Ishikawa (cell line): ENCODE measurements around the gene OGFOD2.

Experiments
- CEBPB ChIP-seq: IDR thresholded peaks from 2 replicates; pipeline ENCODE4 v1.6.1; 2012
- CREB1 ChIP-seq: IDR thresholded peaks from 2 replicates; pipeline ENCODE4 v1.6.1; 2012; ENCODE audit warnings: low read depth
- EGR1 ChIP-seq: IDR thresholded peaks from 2 replicates; pipeline ENCODE4 v1.6.1; 2012
- EP300 ChIP-seq: IDR thresholded peaks from 2 replicates; pipeline ENCODE4 v1.6.1; 2012; ENCODE audit warnings: borderline replicate concordance
- FOXM1 ChIP-seq: IDR thresholded peaks from 2 replicates; pipeline ENCODE4 v1.6.1; 2012; ENCODE audit warnings: low read depth, borderline replicate concordance
- NFIC ChIP-seq: IDR thresholded peaks from 2 replicates; pipeline ENCODE4 v1.6.1; 2012
- RAD21 ChIP-seq: IDR thresholded peaks from 2 replicates; pipeline ENCODE4 v1.6.1; 2012; ENCODE audit warnings: low read depth
- TAF1 ChIP-seq: IDR thresholded peaks from 2 replicates; pipeline ENCODE4 v1.6.1; 2012; ENCODE audit warnings: low read depth, mild to moderate bottlenecking
- TCF12 ChIP-seq: IDR thresholded peaks from 2 replicates; pipeline ENCODE4 v1.6.1; 2012; ENCODE audit warnings: low read depth
- TEAD4 ChIP-seq: IDR thresholded peaks from 2 replicates; pipeline ENCODE4 v1.6.1; 2012
- YY1 ChIP-seq: IDR thresholded peaks from 2 replicates; pipeline ENCODE4 v1.6.1; 2012; ENCODE audit warnings: low read depth
- ZBTB7A ChIP-seq: IDR thresholded peaks from 2 replicates; pipeline ENCODE4 v1.6.1; 2012; ENCODE audit warnings: low read depth
- TF ChIP-seq, protein P1 (sequence below): IDR thresholded peaks from 2 replicates; pipeline ENCODE4 v1.6.1; 2012; ENCODE audit warnings: low read depth, mild to moderate bottlenecking
- TF ChIP-seq, protein P2 (sequence below): IDR thresholded peaks from 2 replicates; pipeline ENCODE4 v1.6.1; 2012
- TF ChIP-seq, protein P3 (sequence below): IDR thresholded peaks from 2 replicates; pipeline ENCODE4 v1.6.1; 2012

The OGFOD2 gene

DNA sequence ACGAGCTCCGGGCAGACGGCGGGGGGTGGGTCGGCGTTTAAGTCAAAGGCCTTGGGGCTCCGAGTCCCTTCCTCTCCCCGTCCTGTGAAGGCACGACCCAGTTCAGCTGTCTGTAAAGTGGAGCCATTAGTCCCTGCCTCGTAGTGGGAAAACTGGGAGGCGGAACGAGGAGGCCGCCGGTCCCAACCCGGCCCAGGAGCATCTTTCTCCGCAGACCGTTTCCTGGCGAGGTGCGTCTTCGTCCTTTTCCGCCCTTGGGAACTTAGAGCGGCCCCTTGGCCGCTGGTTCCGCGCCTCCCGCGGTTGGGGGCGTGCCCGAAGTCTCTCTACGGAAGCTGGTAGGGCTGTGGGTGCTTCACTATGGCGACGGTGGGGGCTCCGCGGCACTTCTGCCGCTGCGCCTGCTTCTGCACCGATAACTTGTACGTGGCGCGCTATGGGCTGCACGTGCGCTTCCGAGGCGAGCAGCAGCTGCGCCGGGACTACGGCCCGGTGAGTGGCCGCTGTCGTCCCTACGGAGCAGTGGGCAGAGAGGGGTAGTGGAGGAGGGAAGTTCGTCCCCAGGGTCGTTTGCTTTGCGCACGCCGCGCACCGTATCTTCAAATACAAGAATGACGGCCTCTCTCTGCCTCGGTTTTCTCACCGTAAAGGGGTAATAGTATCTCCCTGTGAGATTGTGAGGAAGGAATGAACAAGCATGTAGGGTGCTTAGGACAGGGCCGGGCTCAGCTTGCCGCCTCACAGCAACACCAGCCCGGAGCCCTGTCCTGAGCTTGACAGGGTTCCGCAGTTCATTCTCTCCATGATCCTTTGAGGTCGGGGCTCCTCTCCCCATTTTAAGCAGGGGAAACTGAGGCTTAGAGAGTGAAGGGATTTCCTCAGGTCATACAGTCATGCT lies at the start of gene OGFOD2:
OGFOD2 (plus strand) TSS at position 353 of the 898 bp plus-strand sequence; CDS start at position 361, 8 bp downstream.
- TF ChIP-seq CEBPB (no peak; the same call in 1 of the 2 replicates), RAD21 (no peak), NFIC (peak; percentile 56), YY1 (peak; percentile 87), TAF1 (peak; percentile 88), TCF12 (no peak)
- TF ChIP-seq, protein P1, sequence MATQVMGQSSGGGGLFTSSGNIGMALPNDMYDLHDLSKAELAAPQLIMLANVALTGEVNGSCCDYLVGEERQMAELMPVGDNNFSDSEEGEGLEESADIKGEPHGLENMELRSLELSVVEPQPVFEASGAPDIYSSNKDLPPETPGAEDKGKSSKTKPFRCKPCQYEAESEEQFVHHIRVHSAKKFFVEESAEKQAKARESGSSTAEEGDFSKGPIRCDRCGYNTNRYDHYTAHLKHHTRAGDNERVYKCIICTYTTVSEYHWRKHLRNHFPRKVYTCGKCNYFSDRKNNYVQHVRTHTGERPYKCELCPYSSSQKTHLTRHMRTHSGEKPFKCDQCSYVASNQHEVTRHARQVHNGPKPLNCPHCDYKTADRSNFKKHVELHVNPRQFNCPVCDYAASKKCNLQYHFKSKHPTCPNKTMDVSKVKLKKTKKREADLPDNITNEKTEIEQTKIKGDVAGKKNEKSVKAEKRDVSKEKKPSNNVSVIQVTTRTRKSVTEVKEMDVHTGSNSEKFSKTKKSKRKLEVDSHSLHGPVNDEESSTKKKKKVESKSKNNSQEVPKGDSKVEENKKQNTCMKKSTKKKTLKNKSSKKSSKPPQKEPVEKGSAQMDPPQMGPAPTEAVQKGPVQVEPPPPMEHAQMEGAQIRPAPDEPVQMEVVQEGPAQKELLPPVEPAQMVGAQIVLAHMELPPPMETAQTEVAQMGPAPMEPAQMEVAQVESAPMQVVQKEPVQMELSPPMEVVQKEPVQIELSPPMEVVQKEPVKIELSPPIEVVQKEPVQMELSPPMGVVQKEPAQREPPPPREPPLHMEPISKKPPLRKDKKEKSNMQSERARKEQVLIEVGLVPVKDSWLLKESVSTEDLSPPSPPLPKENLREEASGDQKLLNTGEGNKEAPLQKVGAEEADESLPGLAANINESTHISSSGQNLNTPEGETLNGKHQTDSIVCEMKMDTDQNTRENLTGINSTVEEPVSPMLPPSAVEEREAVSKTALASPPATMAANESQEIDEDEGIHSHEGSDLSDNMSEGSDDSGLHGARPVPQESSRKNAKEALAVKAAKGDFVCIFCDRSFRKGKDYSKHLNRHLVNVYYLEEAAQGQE, result no peak
- TF ChIP-seq, protein P2, sequence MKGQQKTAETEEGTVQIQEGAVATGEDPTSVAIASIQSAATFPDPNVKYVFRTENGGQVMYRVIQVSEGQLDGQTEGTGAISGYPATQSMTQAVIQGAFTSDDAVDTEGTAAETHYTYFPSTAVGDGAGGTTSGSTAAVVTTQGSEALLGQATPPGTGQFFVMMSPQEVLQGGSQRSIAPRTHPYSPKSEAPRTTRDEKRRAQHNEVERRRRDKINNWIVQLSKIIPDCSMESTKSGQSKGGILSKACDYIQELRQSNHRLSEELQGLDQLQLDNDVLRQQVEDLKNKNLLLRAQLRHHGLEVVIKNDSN, result peak; percentile 31; the same call in 1 of the 2 replicates
- TF ChIP-seq, protein P3, sequence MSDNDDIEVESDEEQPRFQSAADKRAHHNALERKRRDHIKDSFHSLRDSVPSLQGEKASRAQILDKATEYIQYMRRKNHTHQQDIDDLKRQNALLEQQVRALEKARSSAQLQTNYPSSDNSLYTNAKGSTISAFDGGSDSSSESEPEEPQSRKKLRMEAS, result peak; percentile 89

DNA sequence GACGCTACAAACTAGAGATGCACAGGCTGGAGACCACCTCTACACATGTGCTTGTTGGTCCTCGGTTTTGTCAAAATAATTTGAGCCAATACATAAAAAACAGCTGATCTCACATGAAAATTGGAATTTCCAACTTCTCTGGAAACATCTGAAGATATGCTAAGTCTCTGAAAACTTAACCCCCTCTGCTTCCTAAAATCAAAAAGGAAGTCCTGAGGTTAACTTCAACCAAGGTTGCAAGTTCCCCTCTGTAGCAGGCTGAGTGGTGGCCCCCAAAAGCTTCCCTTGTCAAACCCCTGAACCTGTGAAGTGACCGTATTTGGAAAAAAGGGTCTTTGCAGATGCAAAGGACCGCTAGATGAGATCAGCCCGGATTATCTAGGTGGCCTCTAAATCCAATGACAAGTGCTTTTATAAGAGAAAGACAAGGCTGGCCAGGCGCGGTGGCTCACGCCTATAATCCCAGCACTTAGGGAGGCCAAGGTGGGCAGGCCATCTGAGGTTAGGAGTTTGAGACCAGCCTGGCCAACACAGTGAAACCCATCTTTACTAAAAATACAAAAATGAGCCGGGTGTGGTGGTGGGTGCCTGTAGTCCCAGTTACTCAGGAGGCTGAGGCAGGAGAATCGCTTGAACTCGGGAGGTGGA lies 47.2 kb upstream of the OGFOD2 start:
- TF ChIP-seq ZBTB7A (no peak), EP300 (no peak), FOXM1 (no peak), CREB1 (no peak), NFIC (no peak), YY1 (no peak), TEAD4 (no peak)
- TF ChIP-seq, protein P2, result no peak
- TF ChIP-seq, protein P3, result no peak
- TF ChIP-seq, protein P1, result no peak

DNA sequence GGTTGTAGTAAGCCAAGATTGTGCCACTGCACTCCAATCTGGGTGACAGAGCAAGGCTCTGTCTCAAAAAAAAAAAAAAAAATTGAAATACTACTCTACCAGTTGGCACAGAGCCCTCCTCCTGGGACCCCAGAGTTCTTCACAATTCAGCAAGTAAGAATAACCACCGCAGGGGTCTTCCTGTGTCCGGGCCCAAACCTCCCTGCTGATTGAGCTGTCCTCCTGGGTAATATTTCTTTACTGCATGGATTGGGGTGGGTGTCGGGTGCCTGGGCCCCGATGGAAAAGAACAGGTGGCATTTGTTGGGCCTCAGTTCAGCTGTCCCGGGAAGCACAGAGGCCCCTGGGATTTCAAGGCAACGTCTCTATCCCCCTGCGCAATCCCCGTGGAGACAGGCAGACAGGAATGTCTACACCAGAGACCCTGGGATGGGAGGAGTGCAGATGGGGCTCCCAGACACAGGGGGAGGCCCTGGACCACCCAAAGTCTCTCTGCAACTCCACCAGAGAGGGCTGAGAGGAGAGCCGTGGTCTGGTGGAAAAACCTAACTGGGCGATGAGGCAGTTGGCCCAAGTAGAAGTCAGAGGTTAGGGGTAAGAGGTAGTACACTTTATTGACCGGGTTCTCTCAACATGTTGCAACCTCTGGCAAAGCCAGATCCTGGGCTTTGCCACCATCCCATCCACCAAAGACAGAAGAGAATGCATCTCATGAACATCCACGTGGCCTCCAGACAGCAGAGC lies 46.5 kb upstream of the OGFOD2 start:
- TF ChIP-seq RAD21, result no peak
- no peak for TF ChIP-seq TCF12
- TF ChIP-seq ZBTB7A, result no peak
- TF ChIP-seq, protein P2, result no peak

DNA sequence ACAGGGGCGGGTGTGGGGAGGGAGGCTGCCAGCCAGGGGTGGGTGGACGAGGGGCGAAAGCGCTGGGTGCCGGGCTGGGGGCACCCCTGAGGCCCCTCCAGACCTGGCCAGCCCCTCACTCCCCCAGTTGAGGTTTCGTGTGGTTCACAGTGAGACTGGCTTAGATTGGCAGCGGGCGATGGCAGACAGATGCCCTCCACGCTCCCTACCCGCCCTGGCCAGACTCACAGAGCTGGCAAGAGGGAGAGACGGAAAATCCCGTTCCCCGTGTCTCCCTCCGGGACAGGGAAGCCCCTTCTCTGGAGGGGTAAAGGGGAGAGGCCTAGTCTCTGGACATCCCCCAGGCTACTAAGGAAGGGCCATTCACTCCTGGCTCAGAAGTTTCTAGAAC lies 45.9 kb upstream of the OGFOD2 start:
- TF ChIP-seq EP300 (no peak), RAD21 (no peak), YY1 (no peak), TAF1 (no peak), CREB1 (no peak), TCF12 (no peak), FOXM1 (no peak), EGR1 (no peak), NFIC (no peak), TEAD4 (no peak)
- TF ChIP-seq, protein P2, result no peak
- TF ChIP-seq, protein P1, result no peak
- TF ChIP-seq, protein P3, result no peak
